Karpas-422 (cell line): Measurements from ENCODE around the gene CCDC85B. TPM values are rescaled to one million over a fixed set of nuclear protein-coding genes. Genes with fewer than 3 reads are reported as not detected.

Source experiments
- DNase-seq: peaks from one replicate; pipeline ENCODE4 v3.0.0-alpha.2; 2015
- H2AFZ ChIP-seq: fragments of 200-600 bp; sonication (generic); 2 replicates; pipeline ENCODE4 v1.6.1; 2014; ENCODE audit warnings: antibody characterized with exemption, low read length, mixed read lengths
- H3K27ac ChIP-seq: fragments of 200-600 bp; sonication (generic); 2 replicates; pipeline ENCODE4 v1.5.1; 2014; ENCODE audit warnings: mild to moderate bottlenecking, low read length, moderate library complexity
- H3K27me3 ChIP-seq: fragments of 200-600 bp; sonication (generic); 2 replicates; pipeline ENCODE4 v1.6.1; 2014; ENCODE audit warnings: low read length, mixed read lengths
- H3K36me3 ChIP-seq: fragments of 200-600 bp; sonication (generic); 2 replicates; pipeline ENCODE4 v1.6.1; 2014; ENCODE audit warnings: low read length, mixed read lengths; ENCODE audit not compliant: insufficient read depth
- H3K4me1 ChIP-seq: fragments of 200-600 bp; sonication (generic); 2 replicates; pipeline ENCODE4 v1.6.1; 2014; ENCODE audit warnings: mild to moderate bottlenecking, low read length, mixed read lengths
- H3K4me2 ChIP-seq: fragments of 200-600 bp; sonication (generic); 2 replicates; pipeline ENCODE4 v1.6.1; 2014; ENCODE audit warnings: low read length, low read depth, mild to moderate bottlenecking; ENCODE audit not compliant: poor library complexity, severe bottlenecking
- H3K4me3 ChIP-seq: fragments of 200-600 bp; sonication (generic); 2 replicates; pipeline ENCODE4 v1.5.1; 2014; ENCODE audit warnings: mild to moderate bottlenecking, antibody characterized with exemption, low read length, mixed read lengths
- H3K79me2 ChIP-seq: fragments of 200-600 bp; sonication (generic); 2 replicates; pipeline ENCODE4 v1.6.1; 2014; ENCODE audit warnings: mild to moderate bottlenecking, low read length, mixed read lengths
- H3K9ac ChIP-seq: fragments of 200-600 bp; sonication (generic); 2 replicates; pipeline ENCODE4 v1.6.0; 2014; ENCODE audit warnings: low read length
- H3K9me2 ChIP-seq: fragments of 200-600 bp; sonication (generic), shearing (Covaris generic); replicated peaks from 2 replicates; pipeline ENCODE4 v1.6.0; 2014; ENCODE audit warnings: mild to moderate bottlenecking, low read length, moderate library complexity; ENCODE audit not compliant: insufficient read depth
- H3K9me3 ChIP-seq: fragments of 300-700, 200-600 bp; sonication (generic); 2 replicates; pipeline ENCODE4 v1.6.1; 2014; ENCODE audit warnings: low read length, mixed read lengths
- H4K20me1 ChIP-seq: fragments of 200-600 bp; sonication (generic); 2 replicates; pipeline ENCODE4 v1.6.1; 2014; ENCODE audit warnings: mild to moderate bottlenecking, antibody characterized with exemption, low read length, low read depth; ENCODE audit not compliant: insufficient read depth
- total RNA-seq: library from RNA; depleted of rRNA; stranded (reverse); fragments of >200 nt; shearing (Covaris generic); gene quantifications from 2 replicates; pipeline ENCODE4 v1.2.3, GENCODE V29; 2014; ENCODE audit warnings: low replicate concordance

Gene CCDC85B
- total RNA-seq, 1 experiment from 2014 or later: 21.3 TPM

GRCh38 chr11:65870307-65870658 is 20.2 kb upstream of the CCDC85B start:
- Histone ChIP-seq H3K4me1 (peaks cover 18% of the 10 kb centered on the region), H3K9me2 (no peaks in the 10 kb centered on the region), H3K27me3 (no peaks in the 10 kb centered on the region), H4K20me1 (peaks cover 19% of the 10 kb centered on the region), H3K4me3 (no peak overlapping the region), H2AFZ (no peak overlapping the region), H3K27ac (no peak overlapping the region), H3K36me3 (no peaks in the 10 kb centered on the region; the same call in 1 of the 2 replicates), H3K4me2 (no peak overlapping the region), H3K79me2 (no peaks in the 10 kb centered on the region), H3K9me3 (no peaks in the 10 kb centered on the region), H3K9ac (no peak overlapping the region)
- no peak for DNase-seq

DNA sequence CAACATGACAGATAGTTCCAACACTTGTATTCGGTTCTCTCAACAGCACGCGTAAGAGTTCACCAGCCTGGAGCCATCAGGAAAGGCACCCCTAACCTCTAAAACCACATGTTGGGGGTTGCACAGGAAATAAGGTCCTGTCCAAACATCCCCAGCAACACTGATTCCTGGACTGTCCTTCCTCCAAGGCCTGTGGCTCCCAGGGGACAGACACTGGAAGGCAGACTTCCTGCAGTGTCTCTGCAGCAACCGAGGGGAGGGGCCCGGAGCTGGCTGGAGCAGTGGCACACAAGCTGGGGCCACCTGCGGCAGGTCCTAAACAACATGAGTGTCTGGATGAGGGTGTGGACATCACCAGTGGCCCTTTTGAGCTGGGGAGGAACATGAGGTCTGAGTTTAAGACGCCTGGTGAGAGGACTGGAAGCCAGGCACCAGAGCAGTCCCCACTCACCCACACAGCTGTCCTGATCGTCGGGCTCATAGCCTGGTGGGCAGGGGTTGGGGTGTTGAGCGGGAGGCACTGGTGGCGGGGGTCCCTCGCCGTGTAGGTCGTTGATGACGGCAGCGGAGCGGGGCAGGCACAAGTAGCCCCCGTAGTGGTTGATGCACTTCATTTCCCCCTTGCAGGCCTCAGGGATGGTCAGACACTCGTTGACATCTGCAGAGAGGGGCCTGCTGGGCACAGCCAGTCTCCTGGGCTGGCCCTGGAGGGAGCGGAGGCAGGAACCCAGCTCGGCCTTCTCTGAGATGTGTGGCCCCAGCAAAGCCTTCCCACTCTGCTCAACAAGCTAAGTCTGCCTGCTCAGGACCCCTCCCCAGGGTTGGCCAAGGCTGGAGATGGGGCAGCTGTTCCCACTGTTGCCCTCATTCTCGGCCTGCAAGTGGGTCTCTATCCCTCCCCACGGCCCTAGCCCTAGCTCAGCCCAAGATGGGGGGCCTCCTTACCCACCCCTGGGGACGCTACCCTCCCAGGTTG is 19.5 kb upstream of the CCDC85B start:
- H3K27ac ChIP-seq: no peak overlapping the region
- peaks cover 18% of the 10 kb centered on the region for H3K4me1 ChIP-seq
- H3K4me3 ChIP-seq: no peak overlapping the region
- no peaks in the 10 kb centered on the region for H3K9me2 ChIP-seq
- no peaks in the 10 kb centered on the region for H3K9me3 ChIP-seq
- H3K27me3 ChIP-seq: no peaks in the 10 kb centered on the region
- no peaks in the 10 kb centered on the region; the same call in 1 of the 2 replicates for H3K36me3 ChIP-seq
- H4K20me1 ChIP-seq: peaks cover 19% of the 10 kb centered on the region
- H3K4me2 ChIP-seq: no peak overlapping the region
- no peak overlapping the region for H3K9ac ChIP-seq
- H2AFZ ChIP-seq: no peak overlapping the region
- no peak for DNase-seq
- no peaks in the 10 kb centered on the region for H3K79me2 ChIP-seq

- H4K20me1 ChIP-seq: peaks cover 16% of the 10 kb centered on the region
- H3K36me3 ChIP-seq: no peaks in the 10 kb centered on the region; the same call in 1 of the 2 replicates
- no peak overlapping the region for H3K27ac ChIP-seq
- no peaks in the 10 kb centered on the region for H3K9me3 ChIP-seq
- H3K79me2 ChIP-seq: no peaks in the 10 kb centered on the region
- no peak overlapping the region for H3K9ac ChIP-seq
- no peak for DNase-seq
- H3K4me3 ChIP-seq: no peak overlapping the region
- H3K9me2 ChIP-seq: no peaks in the 10 kb centered on the region
- H2AFZ ChIP-seq: no peak overlapping the region
- no peak overlapping the region for H3K4me2 ChIP-seq
- no peaks in the 10 kb centered on the region for H3K27me3 ChIP-seq
- H3K4me1 ChIP-seq: peaks cover 18% of the 10 kb centered on the region
These were observed 18.5 kb upstream of the CCDC85B start for GRCh38 chr11:65871811-65872548.

DNA sequence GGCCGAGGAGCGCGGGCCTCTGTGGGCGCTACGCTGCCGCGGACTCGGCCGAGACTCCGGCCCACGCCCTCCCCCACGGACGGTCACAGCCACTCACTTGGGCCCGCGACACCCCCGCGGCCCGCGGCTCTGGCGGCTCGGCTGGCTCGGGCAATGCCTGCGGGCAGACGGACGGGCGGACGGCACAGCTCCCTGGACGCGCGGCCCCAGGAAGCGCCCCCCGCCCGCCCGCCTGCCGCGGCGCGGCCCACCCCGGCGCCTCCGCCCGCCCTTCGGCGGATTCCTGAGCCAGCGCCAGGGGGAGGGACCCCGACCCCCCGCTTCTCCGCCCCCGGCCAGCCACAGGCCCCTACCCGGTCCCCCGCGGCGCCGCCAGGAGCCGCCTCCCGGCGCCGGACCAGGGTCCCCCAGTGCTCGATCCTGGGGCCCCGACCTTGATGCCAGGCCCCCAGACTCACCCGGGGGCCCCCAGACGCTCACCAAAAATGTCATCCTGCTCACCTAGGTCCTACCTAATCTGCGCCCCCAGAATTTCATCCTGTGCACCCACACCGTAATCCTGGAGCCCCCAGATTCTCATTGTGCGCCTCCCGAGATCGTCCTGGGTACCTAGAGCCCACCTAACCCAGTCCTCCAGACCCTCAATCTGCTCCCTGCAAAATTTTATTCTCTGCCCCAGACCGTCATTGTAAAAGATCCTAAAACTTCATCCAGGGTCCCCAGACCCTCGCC is 17.7 kb upstream of the CCDC85B start, which contains the start of gene EFEMP2:
Gene EFEMP2, minus strand, starts transcription at position 215 of the 732 bp plus-strand sequence. CDS start 446 bp downstream, outside the sequence.
- Histone ChIP-seq H3K79me2 (no peaks in the 10 kb centered on the region), H3K9me3 (no peaks in the 10 kb centered on the region), H3K9ac (peak within 1 kb of the TSS; percentile 79), H4K20me1 (peaks cover 10% of the 10 kb centered on the region), H3K27me3 (no peaks in the 10 kb centered on the region), H3K36me3 (no peaks in the 10 kb centered on the region), H3K27ac (no peak within 1 kb of the TSS), H3K4me2 (peak within 1 kb of the TSS; percentile 90), H3K9me2 (no peaks in the 10 kb centered on the region), H2AFZ (peak within 1 kb of the TSS; percentile 98), H3K4me1 (peaks cover 15% of the 10 kb centered on the region), H3K4me3 (peak within 1 kb of the TSS; percentile 63; the same call in 1 of the 2 replicates)
- DNase-seq: no peak

DNA sequence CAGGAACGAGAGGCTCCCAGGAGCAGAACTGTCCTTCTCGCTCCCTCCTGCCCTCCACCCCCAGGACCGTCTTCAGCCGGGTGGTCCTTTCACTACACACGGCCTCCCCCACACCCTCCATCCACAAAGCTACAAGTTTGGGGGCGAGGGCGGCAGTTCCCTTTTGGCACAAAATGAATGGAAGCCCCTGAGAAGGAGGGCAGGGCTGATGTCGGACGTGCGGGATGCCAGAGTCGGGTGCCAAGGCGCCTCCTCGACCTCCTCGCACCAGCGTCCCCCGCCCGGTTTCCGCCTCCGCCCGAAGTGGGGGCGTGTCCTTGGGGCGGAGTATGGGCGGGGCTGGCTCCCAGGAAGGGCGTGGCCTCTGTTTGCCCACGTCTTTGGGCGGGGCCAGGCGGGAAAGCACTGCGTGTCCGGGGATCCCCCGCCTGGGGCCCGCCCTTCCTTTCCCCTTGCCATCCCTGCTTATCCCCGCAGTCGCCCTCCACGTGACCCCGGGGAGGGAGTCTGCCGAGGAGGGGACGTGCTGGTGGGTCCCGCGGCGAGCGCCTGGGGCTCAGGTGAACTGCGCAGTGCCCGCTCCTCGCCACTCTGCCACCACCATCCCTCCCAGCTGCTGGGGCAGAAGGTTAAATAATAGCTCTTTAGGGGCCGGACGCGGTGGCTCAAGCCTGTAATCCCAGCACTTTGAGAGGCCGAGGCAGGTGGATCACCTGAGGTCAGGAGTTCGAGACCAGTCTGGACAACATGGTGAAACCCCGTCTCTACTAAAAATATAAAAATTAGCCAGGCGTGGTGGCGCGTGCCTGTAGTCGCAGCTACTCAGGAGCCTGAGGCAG is 16.9 kb upstream of the CCDC85B start:
- no peaks in the 10 kb centered on the region for H3K79me2 ChIP-seq

GRCh38 chr11:65879617-65880016 is 10.9 kb upstream of the CCDC85B start, which contains the start of gene CTSW:
TSS of gene CTSW (plus strand) at chr11:65879837. CDS start at chr11:65879855, 18 bp downstream.
- Histone ChIP-seq H3K27ac (no peak within 1 kb of the TSS), H3K4me1 (peaks cover 3% of the 10 kb centered on the region; the same call in 1 of the 2 replicates), H3K36me3 (peaks cover 15% of the 10 kb centered on the region), H3K27me3 (no peaks in the 10 kb centered on the region), H3K9me2 (no peaks in the 10 kb centered on the region), H3K9me3 (no peaks in the 10 kb centered on the region), H3K4me3 (no peak within 1 kb of the TSS), H3K79me2 (no peaks in the 10 kb centered on the region), H2AFZ (no peak within 1 kb of the TSS), H3K4me2 (no peak within 1 kb of the TSS), H3K9ac (no peak within 1 kb of the TSS), H4K20me1 (no peaks in the 10 kb centered on the region; the same call in 1 of the 2 replicates)
- DNase-seq: no peak

More for the DNA sequence above, 16.9 kb upstream of the CCDC85B start:
- Histone ChIP-seq H3K4me1 (peaks cover 15% of the 10 kb centered on the region), H3K9me3 (no peaks in the 10 kb centered on the region), H3K36me3 (no peaks in the 10 kb centered on the region), H3K9me2 (no peaks in the 10 kb centered on the region), H3K9ac (peak overlapping the region; percentile 79), H4K20me1 (peaks cover 2% of the 10 kb centered on the region; the same call in 1 of the 2 replicates), H3K27me3 (no peaks in the 10 kb centered on the region), H3K27ac (no peak overlapping the region), H3K4me3 (peak overlapping the region; percentile 63; the same call in 1 of the 2 replicates), H3K4me2 (peak overlapping the region; percentile 90), H2AFZ (peak overlapping the region; percentile 98)
- DNase-seq: peak; percentile 97

- no peaks in the 10 kb centered on the region for H3K27me3 ChIP-seq
- H3K27ac ChIP-seq: no peak overlapping the region
- no peak overlapping the region for H2AFZ ChIP-seq
- H3K9ac ChIP-seq: no peak overlapping the region
- H3K4me1 ChIP-seq: peaks cover 7% of the 10 kb centered on the region
- H3K79me2 ChIP-seq: no peaks in the 10 kb centered on the region
- DNase-seq: no peak
- no peak overlapping the region for H3K4me3 ChIP-seq
- H3K9me2 ChIP-seq: no peaks in the 10 kb centered on the region
- H3K4me2 ChIP-seq: no peak overlapping the region
- no peaks in the 10 kb centered on the region for H3K9me3 ChIP-seq
- H3K36me3 ChIP-seq: peaks cover 15% of the 10 kb centered on the region
- no peaks in the 10 kb centered on the region; the same call in 1 of the 2 replicates for H4K20me1 ChIP-seq
These were observed 10.4 kb upstream of the CCDC85B start for GRCh38 chr11:65880027-65880426.
